Skeletal muscle cell (primary cell): Measurements from ENCODE around the gene MAP3K7.

Source experiments
- DNase-seq: peaks from one replicate; pipeline ENCODE4 v3.0.0-alpha.2; 2010; ENCODE audit warnings: low read depth
- H3K4me3 ChIP-seq: 2 replicates; pipeline ENCODE4 v1.5.1; 2011; ENCODE audit warnings: low read depth, mild to moderate bottlenecking, control low read depth, low read length, moderate library complexity

MAP3K7 gene

GRCh38 chr6:90492798-90493197 is 94.1 kb downstream of the MAP3K7 start:
- no peak overlapping the region for H3K4me3 ChIP-seq
- DNase-seq, result no peak

- H3K4me3 ChIP-seq, result no peak overlapping the region
- no peak for DNase-seq
Measured at GRCh38 chr6:90492369-90492768, 94.5 kb downstream of the MAP3K7 start.

- no peak overlapping the region for H3K4me3 ChIP-seq
- DNase-seq, result no peak
Measured at GRCh38 chr6:90490030-90490716, 96.7 kb downstream of the MAP3K7 start.

GRCh38 chr6:90488816-90489215 is 98.1 kb downstream of the MAP3K7 start:
- DNase-seq, result no peak
- no peak overlapping the region for H3K4me3 ChIP-seq

GRCh38 chr6:90485635-90486277 is 101.1 kb downstream of the MAP3K7 start:
- no peak for DNase-seq

GRCh38 chr6:90484903-90485302 is 102.0 kb downstream of the MAP3K7 start:
- no peak overlapping the region for H3K4me3 ChIP-seq
- DNase-seq, result no peak

More at GRCh38 chr6:90485635-90486277, 101.1 kb downstream of the MAP3K7 start:
- no peak overlapping the region for H3K4me3 ChIP-seq

GRCh38 chr6:90484385-90484784 is 102.5 kb downstream of the MAP3K7 start:
- DNase-seq, result no peak

GRCh38 chr6:90483956-90484355 is 102.9 kb downstream of the MAP3K7 start:
- no peak for DNase-seq
- no peak overlapping the region for H3K4me3 ChIP-seq

More at GRCh38 chr6:90484385-90484784, 102.5 kb downstream of the MAP3K7 start:
- H3K4me3 ChIP-seq, result no peak overlapping the region

GRCh38 chr6:90483116-90483839 is 103.6 kb downstream of the MAP3K7 start:
- no peak for DNase-seq
- no peak overlapping the region for H3K4me3 ChIP-seq

- H3K4me3 ChIP-seq, result no peak overlapping the region
- DNase-seq, result no peak
Measured at GRCh38 chr6:90480666-90481065, 106.2 kb downstream of the MAP3K7 start.

- H3K4me3 ChIP-seq, result no peak overlapping the region
- no peak for DNase-seq
Measured at GRCh38 chr6:90479603-90479926, 107.3 kb downstream of the MAP3K7 start.

- H3K4me3 ChIP-seq, result no peak overlapping the region
- peak; percentile 84 for DNase-seq
Measured at GRCh38 chr6:90478789-90479602, 107.9 kb downstream of the MAP3K7 start.

GRCh38 chr6:90478278-90478677 is 108.6 kb downstream of the MAP3K7 start:
- H3K4me3 ChIP-seq, result no peak overlapping the region
- no peak for DNase-seq

- no peak overlapping the region for H3K4me3 ChIP-seq
- no peak for DNase-seq
Measured at GRCh38 chr6:90477366-90477765, 109.5 kb downstream of the MAP3K7 start.

- no peak overlapping the region for H3K4me3 ChIP-seq
- DNase-seq, result no peak
Measured at GRCh38 chr6:90472716-90473115, 114.2 kb downstream of the MAP3K7 start.

- H3K4me3 ChIP-seq, result no peak overlapping the region
- no peak for DNase-seq
Measured at GRCh38 chr6:90471263-90471662, 115.6 kb downstream of the MAP3K7 start.

- H3K4me3 ChIP-seq, result no peak overlapping the region
- DNase-seq, result peak; percentile 53
Measured at GRCh38 chr6:90469906-90470305, 117.0 kb downstream of the MAP3K7 start.

- DNase-seq, result no peak
- H3K4me3 ChIP-seq, result no peak overlapping the region
Measured at GRCh38 chr6:90468859-90469258, 118.0 kb downstream of the MAP3K7 start.

- DNase-seq, result no peak
- no peak overlapping the region for H3K4me3 ChIP-seq
Measured at GRCh38 chr6:90468080-90468479, 118.8 kb downstream of the MAP3K7 start.

GRCh38 chr6:90467546-90467945 is 119.3 kb downstream of the MAP3K7 start:
- DNase-seq, result no peak

More at GRCh38 chr6:90467546-90467945, 119.3 kb downstream of the MAP3K7 start:
- H3K4me3 ChIP-seq, result no peak overlapping the region
